COR-L47 (cell line): Measurements from ENCODE around the gene OBSCN.

ENCODE experiments used
- DNase-seq: peaks from one replicate; lab custom pipeline; 2025; lab: John Stamatoyannopoulos, UW

OBSCN gene

DNA sequence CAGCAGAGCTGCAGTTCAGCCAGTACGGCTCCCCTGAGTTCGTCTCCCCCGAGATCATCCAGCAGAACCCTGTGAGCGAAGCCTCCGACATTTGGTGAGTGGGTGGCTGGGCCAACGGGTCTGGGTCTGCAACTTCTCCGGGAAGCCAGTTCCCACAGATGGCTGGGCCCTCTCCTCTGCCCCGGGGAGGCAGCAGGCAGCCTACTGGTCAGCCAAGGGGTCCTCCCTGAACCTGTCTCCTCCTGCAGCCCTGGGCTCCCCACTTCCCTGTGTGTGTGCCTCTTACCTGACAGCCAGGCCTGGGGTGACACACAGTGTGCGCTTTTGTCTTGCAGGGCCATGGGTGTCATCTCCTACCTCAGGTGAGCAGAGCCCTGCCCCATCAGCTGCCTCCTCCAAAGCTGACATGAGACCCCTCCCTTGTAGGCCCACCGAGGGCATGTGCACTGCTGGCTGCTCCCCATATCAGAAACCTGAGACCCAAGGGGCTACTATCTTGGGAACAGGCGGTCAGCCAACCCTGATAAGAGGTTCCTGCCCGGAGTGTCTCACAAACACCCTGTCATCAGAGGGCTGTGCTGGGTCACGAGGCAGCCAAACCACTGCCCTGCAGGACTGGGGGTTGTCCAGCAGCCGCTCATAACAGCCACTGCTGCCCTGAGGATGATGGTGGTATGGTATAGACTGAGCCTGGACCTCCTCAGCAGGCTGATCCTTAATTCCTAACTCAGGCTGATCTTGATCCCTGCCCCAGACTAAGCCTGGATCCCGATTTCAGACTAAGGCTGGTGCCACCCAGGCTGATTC is 161.2 kb downstream of the OBSCN start:
- no peak for DNase-seq

DNA sequence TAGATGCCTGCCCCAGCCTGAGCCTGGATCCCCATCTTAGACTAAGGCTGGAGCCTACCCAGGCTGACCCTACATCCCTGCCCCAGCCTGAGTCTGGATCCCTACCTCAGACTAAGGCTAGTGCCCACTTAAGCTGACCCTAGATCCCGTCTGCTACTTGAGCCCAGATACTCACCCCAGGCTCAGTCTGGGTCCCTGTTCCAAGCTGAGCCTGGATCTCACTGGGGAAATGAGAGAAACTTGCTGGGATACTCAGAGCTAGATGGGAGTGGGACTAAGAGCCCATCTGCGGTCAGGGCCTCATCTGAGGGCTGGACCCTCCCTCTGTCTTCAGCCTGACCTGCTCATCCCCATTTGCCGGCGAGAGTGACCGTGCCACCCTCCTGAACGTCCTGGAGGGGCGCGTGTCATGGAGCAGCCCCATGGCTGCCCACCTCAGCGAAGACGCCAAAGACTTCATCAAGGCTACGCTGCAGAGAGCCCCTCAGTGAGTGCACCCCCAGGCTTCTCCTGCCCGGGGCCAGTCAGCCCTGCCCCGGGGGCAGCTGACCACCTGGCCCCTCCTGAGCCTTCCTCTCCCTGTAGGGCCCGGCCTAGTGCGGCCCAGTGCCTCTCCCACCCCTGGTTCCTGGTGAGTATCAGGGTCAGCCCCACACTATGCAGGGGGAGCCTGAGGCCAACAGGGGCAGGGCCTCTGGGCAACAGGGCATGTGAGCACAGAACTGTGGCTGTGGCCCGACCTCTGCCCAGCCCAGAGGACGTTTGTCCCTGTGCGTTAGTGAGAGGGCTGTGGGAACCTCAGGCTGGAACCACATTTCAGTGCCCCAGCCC is 162.0 kb downstream of the OBSCN start:
- no peak for DNase-seq

DNA sequence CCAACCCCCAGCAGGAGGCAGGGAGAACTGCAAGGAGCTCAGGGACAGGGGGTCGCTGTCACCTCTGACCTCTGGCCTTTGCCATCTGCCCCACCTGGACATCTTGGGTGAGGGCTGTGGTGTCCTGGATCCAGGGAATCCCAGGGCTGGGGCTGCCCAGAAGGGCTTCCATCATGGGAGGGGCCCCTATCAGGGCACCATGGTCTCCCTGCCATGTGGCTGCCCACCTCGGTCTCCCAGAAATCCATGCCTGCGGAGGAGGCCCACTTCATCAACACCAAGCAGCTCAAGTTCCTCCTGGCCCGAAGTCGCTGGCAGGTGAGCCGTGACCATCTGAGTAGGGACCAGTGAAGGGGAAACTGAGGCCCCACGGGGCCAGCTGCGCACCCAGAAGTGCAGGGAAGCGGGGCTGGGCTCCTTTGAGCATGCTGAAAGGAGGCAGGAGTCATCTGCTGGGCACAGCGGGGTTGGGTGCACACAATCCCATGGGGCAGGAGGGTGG is 162.6 kb downstream of the OBSCN start:
- no peak for DNase-seq

DNA sequence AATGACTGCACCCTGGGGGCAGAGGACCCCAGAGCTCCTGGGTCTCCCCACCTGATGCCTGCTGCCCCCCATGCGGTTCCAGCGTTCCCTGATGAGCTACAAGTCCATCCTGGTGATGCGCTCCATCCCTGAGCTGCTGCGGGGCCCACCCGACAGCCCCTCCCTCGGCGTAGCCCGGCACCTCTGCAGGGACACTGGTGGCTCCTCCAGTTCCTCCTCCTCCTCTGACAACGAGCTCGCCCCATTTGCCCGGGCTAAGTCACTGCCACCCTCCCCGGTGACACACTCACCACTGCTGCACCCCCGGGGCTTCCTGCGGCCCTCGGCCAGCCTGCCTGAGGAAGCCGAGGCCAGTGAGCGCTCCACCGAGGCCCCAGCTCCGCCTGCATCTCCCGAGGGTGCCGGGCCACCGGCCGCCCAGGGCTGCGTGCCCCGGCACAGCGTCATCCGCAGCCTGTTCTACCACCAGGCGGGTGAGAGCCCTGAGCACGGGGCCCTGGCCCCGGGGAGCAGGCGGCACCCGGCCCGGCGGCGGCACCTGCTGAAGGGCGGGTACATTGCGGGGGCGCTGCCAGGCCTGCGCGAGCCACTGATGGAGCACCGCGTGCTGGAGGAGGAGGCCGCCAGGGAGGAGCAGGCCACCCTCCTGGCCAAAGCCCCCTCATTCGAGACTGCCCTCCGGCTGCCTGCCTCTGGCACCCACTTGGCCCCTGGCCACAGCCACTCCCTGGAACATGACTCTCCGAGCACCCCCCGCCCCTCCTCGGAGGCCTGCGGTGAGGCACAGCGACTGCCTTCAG is 163.3 kb downstream of the OBSCN start:
- peak; percentile 27 for DNase-seq

DNA sequence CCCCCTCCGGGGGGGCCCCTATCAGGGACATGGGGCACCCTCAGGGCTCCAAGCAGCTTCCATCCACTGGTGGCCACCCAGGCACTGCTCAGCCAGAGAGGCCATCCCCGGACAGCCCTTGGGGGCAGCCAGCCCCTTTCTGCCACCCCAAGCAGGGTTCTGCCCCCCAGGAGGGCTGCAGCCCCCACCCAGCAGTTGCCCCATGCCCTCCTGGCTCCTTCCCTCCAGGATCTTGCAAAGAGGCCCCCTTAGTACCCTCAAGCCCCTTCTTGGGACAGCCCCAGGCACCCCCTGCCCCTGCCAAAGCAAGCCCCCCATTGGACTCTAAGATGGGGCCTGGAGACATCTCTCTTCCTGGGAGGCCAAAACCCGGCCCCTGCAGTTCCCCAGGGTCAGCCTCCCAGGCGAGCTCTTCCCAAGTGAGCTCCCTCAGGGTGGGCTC is 163.9 kb downstream of the OBSCN start:
- DNase-seq, result no peak

DNA sequence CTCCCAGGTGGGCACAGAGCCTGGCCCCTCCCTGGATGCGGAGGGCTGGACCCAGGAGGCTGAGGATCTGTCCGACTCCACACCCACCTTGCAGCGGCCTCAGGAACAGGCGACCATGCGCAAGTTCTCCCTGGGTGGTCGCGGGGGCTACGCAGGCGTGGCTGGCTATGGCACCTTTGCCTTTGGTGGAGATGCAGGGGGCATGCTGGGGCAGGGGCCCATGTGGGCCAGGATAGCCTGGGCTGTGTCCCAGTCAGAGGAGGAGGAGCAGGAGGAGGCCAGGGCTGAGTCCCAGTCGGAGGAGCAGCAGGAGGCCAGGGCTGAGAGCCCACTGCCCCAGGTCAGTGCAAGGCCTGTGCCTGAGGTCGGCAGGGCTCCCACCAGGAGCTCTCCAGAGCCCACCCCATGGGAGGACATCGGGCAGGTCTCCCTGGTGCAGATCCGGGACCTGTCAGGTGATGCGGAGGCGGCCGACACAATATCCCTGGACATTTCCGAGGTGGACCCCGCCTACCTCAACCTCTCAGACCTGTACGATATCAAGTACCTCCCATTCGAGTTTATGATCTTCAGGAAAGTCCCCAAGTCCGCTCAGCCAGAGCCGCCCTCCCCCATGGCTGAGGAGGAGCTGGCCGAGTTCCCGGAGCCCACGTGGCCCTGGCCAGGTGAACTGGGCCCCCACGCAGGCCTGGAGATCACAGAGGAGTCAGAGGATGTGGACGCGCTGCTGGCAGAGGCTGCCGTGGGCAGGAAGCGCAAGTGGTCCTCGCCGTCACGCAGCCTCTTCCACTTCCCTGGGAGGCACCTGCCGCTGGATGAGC is 164.5 kb downstream of the OBSCN start:
- DNase-seq, result no peak

DNA sequence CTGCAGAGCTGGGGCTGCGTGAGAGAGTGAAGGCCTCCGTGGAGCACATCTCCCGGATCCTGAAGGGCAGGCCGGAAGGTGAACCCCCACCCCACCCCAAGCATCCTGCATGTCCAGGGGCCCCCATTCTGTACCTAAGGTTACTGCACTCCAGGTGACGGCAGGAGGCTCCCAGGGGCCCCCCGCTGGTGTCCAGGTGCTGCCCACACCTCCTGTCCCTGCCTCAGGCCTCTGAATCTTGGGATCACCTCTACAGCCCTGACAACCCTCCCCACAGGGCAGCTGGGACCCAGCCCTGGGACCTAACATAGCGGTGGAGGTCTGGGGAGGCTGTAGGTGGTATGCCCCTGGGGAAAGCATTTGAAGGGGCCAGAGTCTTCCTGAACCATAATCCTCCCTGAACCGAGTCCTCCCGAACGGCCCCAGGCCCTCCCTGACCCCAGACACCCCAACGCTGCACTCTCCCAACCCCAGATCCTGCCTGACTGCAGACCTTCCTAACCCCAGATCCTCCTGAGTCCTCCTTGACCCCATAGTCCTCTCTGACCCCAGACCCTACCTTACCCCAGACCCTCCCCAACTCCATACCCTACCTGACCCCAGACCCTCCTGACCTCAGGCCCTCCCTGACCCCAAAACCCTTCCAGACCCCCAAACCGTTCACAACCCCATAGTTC is 165.3 kb downstream of the OBSCN start:
- no peak for DNase-seq

DNA sequence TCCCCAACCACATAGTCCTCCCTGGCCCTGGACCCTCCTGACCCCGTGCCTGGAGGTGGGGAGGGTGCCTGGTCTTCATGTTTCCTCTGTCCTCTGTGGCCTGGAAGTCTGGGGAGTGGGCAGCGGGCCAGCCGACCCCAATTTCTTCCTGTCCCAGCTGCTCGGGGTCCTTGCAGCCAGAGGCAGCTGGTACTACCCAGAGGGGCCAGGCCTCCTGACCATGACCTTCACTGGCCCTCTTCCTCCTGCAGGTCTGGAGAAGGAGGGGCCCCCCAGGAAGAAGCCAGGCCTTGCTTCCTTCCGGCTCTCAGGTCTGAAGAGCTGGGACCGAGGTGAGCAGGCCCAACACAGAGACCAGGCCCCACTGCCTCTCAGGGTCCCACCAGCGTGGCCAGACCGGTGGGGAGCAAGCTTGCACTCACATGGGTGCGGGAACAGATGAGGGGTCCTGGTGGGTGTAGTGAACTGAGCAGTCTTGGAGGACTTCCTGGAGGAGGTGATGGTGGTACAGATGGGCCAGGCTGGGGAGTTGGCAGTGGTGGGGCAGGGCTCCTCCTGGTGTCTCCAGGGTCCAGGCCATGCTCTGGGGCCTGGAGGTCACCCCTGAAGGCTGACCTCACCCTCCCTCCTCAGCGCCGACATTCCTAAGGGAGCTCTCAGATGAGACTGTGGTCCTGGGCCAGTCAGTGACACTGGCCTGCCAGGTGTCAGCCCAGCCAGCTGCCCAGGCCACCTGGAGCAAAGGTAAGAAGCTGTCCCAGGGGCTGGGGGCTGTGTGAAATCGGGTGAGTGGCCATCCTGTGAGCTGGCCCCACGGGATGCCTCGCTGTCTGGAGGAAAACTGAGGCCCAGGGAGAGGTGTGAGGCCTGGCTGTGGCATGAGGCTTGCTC is 166.1 kb downstream of the OBSCN start:
- no peak for DNase-seq

DNA sequence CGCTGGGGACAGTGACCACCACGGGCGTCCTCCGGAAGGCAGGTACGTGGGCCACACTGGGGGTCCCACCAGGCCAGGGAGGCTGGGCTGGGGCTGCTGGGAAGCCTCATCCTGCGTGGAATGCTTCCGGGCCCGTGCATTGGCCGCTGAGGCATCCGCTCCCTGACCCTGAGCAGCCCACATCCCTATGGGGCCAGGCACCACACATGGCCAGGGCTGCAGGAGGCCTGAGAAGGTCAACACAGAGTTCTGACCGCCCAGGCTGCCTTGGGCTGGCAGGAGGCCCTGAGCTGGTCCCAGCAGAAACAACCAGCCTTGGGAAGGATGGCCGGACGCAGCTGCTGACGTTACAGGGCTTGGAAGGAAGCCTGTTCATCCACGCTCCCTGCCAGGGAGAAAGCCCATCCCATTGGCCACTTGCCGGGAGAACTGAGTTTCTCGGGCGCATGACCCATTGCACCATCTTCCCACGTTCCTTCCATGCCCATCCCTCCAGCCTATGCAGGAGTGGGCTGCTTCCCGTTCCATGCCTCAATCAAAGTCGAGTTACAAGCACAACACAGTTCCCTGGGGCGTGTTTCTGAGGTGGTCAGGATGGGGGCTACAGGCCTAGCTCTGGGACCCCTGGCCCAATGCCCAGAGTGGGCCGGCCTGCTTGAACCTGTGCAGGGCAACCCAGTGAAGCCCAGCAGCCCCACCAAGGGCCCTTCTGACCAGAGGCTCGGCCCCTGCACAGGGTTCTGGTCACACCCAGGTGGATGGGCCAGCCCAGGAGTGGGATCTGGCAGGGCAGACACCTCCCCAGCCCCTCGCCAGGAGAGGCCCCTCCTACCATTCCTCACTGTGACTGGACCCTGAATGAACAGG is 167.1 kb downstream of the OBSCN start:
- no peak for DNase-seq

DNA sequence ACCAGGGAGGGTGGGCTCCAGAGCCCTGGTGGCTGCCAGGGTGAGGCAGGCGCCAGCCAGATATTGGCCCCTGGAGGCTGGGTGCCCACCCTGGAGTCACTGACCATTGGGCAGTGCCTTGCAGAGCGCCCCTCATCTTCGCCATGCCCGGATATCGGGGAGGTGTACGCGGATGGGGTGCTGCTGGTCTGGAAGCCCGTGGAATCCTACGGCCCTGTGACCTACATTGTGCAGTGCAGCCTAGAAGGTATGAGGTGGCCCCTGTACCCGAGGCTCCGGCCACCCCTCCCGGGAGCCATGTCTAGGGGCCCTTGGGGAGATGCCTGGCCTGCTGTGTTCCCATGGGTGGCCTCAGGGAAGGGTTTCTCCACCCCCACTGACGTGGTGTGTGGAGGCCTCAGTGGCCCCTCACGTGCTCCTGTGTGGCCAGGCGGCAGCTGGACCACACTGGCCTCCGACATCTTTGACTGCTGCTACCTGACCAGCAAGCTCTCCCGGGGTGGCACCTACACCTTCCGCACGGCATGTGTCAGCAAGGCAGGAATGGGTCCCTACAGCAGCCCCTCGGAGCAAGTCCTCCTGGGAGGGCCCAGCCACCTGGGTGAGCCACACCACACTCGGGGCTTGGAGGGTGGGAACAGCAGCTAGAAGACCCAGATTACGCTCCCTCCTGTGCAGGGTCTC is 167.9 kb downstream of the OBSCN start:
- DNase-seq, result no peak

DNA sequence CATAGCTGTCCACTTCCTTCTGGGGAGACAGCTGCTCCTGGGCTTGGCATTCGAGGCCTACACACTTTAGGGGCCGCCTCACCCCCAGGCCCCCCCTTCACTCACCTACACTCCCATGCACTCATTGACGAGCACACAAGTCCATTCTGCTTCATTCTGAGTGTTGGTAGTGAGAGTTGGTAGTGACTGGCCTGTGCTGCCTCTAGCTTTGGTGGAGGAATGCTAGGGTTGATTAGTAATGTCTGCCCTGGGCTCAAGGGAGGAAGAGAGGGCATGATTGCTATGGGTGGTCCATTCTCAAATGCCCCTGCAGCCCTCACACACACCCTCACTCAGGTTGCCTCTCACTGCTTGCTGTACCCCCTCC is 168.4 kb downstream of the OBSCN start:
- no peak for DNase-seq

DNA sequence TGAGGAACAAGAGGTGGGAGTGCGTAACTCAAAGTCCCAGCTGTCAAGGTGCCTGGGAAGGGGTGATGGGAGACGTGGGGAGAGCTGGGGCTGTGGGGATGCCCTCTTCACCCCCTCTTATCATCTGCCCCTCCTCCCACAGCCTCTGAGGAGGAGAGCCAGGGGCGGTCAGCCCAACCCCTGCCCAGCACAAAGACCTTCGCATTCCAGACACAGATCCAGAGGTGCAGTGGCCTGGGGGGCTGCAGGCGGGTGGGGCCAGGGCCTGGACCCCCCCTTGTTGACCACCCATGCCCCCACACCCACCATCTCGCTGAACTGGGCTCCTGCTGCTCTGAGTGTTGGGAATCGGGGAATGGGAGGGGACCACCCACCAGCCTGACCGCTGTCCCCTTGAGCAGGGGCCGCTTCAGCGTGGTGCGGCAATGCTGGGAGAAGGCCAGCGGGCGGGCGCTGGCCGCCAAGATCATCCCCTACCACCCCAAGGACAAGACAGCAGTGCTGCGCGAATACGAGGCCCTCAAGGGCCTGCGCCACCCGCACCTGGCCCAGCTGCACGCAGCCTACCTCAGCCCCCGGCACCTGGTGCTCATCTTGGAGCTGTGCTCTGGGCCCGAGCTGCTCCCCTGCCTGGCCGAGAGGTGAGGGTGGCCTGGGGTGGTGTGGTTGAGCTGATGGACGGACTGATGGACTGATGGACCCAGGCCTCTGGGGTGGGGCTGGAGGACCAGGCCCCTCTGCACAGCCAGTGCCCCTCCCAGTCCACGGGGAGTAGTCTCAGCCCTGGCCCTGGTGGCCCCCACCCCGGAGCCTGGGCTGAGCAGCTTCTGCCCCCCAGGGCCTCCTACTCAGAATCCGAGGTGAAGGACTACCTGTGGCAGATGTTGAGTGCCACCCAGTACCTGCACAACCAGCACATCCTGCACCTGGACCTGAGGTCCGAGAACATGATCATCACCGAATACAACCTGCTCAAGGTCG is 169.1 kb downstream of the OBSCN start:
- DNase-seq, result no peak

DNA sequence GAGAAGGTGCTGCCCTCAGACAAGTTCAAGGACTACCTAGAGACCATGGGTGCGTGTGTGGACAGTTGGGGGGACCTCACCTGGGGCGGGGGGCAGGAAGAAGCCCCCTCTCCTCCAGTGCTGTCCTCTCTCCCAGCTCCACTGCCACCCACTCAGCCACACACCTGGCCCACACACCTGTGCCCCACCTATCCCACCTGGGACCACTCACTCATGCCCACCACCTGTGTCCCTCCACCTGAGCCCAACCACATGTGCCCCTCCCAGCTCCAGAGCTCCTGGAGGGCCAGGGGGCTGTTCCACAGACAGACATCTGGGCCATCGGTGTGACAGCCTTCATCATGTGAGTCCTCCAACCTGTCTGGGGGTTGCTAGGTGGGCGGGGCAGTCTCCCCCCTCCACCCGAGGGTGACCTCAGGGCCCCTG is 169.8 kb downstream of the OBSCN start:
- DNase-seq, result no peak

DNA sequence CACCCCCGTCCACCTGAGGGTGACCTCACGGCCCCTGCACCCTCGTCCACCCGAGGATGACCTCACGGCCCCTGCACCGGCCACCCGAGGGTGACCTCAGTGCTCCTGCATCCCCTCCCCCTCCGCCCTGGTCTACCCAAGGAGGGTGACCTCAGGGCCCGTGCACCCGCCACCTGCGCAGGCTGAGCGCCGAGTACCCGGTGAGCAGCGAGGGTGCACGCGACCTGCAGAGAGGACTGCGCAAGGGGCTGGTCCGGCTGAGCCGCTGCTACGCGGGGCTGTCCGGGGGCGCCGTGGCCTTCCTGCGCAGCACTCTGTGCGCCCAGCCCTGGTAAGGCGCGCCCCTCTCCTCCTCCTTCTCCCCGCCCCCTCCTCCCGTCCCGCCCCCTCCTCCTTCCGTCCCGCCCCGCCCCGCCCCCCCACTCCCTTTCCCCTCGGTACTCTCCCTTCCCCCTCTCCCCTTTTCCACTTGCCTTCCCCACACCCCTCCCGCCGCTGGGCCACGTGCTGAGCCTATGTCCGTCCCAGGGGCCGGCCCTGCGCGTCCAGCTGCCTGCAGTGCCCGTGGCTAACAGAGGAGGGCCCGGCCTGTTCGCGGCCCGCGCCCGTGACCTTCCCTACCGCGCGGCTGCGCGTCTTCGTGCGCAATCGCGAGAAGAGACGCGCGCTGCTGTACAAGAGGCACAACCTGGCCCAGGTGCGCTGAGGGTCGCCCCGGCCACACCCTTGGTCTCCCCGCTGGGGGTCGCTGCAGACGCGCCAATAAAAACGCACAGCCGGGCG is 170.4 kb downstream of the OBSCN start:
- peak; percentile 88 for DNase-seq

DNA sequence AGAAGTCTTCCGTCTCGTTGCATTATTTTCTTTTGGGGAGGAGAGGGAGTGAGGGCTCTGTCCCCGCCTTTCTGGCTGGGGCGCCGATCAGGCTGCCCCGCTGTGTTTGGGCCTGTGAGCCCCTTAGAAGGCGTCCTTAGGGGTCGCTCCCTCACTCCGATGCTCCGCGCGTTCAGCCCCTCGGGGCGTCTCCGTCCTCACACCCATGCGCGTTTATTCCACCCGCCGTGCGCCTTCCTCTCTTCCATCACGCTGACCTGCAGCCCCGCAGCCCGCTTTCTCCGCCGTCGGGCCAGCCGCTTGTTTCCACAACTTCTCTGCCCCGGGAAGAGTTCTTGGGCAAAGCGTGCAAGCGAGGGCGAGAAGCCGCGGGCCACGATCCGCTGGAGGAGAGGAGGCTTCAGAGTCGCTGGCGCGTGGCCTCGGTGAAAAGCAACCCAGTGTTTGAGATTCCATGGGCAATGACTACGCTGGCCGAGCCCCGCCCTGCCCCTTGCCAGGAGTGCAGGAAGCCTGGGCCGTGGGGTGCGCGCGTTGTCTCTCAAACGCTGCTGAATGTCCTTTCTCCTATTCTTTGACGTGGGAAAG is 171.1 kb downstream of the OBSCN start:
- peak; percentile 25 for DNase-seq

DNA sequence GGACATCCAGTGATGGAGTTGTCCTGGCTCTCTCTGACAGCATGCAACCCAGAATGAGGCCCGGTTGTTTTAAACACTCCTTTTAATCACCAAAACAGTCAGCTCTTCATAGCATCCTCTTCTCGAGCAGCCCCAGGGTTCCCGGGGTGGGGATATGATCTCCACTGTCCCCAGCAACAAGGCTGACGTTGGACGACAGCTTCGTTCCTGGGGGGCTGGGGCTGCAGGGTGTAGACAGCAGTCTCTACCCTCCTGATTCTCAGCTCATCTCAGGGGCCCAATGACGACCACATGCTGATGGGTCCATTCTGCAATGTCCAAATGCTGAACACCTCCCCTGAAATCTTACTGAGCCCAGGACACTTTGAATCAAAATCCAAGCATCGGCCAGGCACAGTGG is 171.8 kb downstream of the OBSCN start:
- no peak for DNase-seq
